Measurements from ENCODE around the gene SF3B4.
"Not testable (repeated sequence)": the region's sequence is repeated elsewhere in the genome, so short reads cannot be mapped to it uniquely, and the experiment has no call there.

GRCh38 chr1:149887196-149887455 is 40.5 kb downstream of the SF3B4 start:
- TF ChIP-seq, protein P1, sequence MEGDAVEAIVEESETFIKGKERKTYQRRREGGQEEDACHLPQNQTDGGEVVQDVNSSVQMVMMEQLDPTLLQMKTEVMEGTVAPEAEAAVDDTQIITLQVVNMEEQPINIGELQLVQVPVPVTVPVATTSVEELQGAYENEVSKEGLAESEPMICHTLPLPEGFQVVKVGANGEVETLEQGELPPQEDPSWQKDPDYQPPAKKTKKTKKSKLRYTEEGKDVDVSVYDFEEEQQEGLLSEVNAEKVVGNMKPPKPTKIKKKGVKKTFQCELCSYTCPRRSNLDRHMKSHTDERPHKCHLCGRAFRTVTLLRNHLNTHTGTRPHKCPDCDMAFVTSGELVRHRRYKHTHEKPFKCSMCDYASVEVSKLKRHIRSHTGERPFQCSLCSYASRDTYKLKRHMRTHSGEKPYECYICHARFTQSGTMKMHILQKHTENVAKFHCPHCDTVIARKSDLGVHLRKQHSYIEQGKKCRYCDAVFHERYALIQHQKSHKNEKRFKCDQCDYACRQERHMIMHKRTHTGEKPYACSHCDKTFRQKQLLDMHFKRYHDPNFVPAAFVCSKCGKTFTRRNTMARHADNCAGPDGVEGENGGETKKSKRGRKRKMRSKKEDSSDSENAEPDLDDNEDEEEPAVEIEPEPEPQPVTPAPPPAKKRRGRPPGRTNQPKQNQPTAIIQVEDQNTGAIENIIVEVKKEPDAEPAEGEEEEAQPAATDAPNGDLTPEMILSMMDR (IDR thresholded peaks at IDR 0.05) = not testable (repeated sequence)
- not testable (repeated sequence) for TF ChIP-seq ZFX (IDR thresholded peaks at IDR 0.05; ENCODE audit: borderline replicate concordance)

Data from 22Rv1 (cell line).